Measurements from ENCODE around the gene NPPB.

DNA sequence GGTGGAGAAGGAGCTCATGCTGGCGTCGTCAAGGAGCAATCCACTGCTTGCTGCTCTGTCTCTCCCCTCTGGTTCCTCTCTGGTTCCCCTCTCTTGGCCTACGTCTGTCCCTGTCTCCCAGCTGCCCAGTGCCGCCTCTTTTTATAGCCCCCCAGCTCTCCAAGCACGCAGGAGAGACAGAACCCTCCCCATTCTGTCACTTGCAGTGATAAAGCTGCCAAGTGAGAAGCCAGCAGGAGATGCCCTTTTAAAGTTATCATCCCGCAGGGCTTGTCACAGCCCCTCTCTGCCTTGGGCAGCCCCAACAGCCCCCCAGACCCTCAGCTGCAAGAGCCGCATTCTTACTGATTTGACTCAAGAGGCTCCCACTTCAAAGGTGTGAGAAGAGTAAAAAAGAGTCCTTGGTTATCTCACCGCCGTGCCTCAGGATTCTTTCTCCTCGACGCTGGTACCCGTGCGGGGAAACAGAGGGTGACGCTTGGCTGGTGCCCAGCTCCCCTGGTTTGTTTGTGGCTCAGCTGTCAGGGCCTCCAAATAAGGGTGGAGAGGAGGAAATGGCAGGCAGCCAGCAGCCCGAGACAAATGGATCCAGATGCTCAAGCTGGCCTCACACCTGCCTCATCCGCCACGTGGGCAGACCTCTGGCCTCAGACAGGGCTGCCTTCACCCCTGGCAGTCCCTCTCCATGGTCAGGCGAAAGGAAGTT lies 10.9 kb downstream of the NPPB start, which contains the start of gene NPPA:
- TF ChIP-seq POLR2AphosphoS5 (IDR thresholded peaks at IDR 0.05; ENCODE audit: low read depth) (no peak), GABPA (IDR thresholded peaks at IDR 0.05; ENCODE audit: low read depth) (no peak), SPI1 (IDR thresholded peaks at IDR 0.05; ENCODE audit: borderline replicate concordance, low read depth) (no peak)
- TF ChIP-seq, protein P1, sequence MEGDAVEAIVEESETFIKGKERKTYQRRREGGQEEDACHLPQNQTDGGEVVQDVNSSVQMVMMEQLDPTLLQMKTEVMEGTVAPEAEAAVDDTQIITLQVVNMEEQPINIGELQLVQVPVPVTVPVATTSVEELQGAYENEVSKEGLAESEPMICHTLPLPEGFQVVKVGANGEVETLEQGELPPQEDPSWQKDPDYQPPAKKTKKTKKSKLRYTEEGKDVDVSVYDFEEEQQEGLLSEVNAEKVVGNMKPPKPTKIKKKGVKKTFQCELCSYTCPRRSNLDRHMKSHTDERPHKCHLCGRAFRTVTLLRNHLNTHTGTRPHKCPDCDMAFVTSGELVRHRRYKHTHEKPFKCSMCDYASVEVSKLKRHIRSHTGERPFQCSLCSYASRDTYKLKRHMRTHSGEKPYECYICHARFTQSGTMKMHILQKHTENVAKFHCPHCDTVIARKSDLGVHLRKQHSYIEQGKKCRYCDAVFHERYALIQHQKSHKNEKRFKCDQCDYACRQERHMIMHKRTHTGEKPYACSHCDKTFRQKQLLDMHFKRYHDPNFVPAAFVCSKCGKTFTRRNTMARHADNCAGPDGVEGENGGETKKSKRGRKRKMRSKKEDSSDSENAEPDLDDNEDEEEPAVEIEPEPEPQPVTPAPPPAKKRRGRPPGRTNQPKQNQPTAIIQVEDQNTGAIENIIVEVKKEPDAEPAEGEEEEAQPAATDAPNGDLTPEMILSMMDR (IDR thresholded peaks at IDR 0.05; ENCODE audit: insufficient read depth, low read length): no peak
- TF ChIP-seq, protein P2, sequence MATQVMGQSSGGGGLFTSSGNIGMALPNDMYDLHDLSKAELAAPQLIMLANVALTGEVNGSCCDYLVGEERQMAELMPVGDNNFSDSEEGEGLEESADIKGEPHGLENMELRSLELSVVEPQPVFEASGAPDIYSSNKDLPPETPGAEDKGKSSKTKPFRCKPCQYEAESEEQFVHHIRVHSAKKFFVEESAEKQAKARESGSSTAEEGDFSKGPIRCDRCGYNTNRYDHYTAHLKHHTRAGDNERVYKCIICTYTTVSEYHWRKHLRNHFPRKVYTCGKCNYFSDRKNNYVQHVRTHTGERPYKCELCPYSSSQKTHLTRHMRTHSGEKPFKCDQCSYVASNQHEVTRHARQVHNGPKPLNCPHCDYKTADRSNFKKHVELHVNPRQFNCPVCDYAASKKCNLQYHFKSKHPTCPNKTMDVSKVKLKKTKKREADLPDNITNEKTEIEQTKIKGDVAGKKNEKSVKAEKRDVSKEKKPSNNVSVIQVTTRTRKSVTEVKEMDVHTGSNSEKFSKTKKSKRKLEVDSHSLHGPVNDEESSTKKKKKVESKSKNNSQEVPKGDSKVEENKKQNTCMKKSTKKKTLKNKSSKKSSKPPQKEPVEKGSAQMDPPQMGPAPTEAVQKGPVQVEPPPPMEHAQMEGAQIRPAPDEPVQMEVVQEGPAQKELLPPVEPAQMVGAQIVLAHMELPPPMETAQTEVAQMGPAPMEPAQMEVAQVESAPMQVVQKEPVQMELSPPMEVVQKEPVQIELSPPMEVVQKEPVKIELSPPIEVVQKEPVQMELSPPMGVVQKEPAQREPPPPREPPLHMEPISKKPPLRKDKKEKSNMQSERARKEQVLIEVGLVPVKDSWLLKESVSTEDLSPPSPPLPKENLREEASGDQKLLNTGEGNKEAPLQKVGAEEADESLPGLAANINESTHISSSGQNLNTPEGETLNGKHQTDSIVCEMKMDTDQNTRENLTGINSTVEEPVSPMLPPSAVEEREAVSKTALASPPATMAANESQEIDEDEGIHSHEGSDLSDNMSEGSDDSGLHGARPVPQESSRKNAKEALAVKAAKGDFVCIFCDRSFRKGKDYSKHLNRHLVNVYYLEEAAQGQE (IDR thresholded peaks at IDR 0.05; ENCODE audit: insufficient replicate concordance, low read depth): no peak
